Limb (tissue), 2 donors: Measurements from ENCODE around the gene TPK1.
"Not testable (repeated sequence)": the region's sequence is repeated elsewhere in the genome, so short reads cannot be mapped to it uniquely, and the experiment has no call there.

Source experiments
- DNase-seq, 2 donors: peaks; one replicate each; pipeline ENCODE4 v3.0.0-alpha.2; 2016; ENCODE audit errors: extremely low spot score in 2 of 2

Gene TPK1

GRCh38 chr7:144483189-144483588 lies 352.7 kb downstream of the TPK1 start:
- no peak for DNase-seq

DNA sequence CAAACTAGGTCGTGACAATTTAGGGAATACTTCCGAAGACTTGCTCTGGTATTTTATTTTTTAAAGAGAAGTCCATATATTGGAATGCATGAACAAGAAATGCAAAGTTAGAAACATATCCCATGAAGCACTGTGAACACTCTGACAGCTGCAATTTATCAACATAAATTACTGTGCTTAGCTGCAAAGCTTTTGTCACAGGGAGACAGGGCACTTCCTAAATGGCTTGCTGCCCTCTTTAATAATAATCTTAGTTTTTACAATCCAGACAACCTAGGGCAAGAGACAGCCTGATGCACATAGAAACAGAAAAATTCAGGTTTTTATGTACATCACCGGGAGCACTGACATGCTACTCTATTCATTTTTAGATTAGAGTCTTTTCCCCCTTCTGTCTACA lies 354.0 kb downstream of the TPK1 start:
- DNase-seq: no peak

- no peak for DNase-seq
These were observed 358.5 kb downstream of the TPK1 start for GRCh38 chr7:144477348-144477747.

- no peak for DNase-seq
These were observed 360.8 kb downstream of the TPK1 start for GRCh38 chr7:144474800-144475615.

- no peak for DNase-seq
These were observed 361.5 kb downstream of the TPK1 start for GRCh38 chr7:144474363-144474762.

DNA sequence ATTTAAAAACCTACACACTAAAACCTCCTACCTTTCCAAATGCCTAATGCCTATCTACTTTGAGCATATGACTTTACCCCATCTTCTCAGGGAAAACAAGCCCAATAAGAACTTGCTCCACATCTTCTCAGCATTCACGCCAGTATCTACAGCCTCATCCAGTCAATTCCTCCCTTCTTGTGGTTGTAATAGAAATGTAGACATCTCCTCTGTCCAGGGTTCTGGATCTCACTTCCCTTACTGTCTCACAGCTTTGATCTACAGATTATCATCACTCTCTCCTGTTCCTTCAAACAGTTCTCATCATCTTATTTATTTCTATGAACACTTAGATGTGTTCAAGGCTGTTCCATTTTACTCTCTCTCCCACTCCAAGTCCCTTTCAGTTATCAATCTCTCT lies 361.9 kb downstream of the TPK1 start:
- no peak for DNase-seq

- no peak for DNase-seq
These were observed 365.8 kb downstream of the TPK1 start for GRCh38 chr7:144470078-144470477.

DNA sequence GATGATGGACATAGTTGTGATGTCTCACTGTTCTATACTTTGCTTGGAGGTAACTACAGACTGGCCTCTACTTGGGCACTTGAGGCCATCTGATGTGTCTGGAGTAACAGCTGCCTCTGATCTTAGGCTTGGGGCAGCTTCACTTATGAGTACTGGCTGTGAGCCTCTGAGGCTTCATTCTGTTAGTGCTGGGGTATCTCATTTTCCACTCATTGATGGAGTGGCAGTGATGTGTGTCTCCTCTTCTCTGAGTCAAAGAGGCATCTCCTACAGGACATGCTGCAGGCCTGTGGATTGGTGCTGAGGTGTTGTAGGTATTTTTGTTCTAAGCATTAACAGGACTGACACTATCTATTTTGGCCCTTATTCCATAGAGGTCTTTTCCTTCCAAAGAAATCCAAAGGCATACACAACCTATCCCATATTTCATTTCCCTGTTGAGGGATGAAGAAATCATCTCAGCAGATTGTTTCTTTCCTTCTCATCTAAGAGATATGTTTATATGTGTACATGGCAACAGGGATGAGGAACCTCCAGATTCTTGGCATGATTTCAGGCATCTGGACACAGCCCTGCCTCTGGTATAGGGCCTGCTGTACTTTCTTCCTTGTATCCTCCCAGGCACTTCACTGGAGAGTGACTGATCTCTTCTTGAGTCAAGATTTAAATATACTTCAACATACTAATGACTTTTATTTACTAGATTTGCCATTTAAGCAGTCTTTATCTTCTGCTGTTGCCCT lies 366.7 kb downstream of the TPK1 start:
- peak in 1 of 2 donors; percentile 55 for DNase-seq

DNA sequence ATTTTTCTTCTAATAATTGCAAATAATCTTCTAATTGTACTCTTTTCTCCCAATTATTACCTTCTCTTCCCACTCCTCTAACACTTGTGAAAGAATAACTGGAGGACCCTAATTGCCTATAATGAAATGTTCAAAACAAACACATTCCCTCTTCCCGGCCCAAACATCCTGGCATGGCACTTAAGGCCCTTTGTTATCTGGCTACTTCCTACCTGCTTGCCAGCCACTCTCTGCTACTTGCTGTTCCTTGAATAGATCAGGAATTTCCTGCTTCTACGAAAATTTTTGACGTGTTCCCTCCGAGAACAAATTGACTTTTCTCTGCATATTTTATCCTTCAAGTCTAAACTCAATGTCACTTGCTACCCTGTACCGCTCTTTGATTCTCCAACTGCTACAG lies 376.2 kb downstream of the TPK1 start:
- no peak for DNase-seq

GRCh38 chr7:144455040-144455404 lies 380.8 kb downstream of the TPK1 start:
- DNase-seq: no peak

DNA sequence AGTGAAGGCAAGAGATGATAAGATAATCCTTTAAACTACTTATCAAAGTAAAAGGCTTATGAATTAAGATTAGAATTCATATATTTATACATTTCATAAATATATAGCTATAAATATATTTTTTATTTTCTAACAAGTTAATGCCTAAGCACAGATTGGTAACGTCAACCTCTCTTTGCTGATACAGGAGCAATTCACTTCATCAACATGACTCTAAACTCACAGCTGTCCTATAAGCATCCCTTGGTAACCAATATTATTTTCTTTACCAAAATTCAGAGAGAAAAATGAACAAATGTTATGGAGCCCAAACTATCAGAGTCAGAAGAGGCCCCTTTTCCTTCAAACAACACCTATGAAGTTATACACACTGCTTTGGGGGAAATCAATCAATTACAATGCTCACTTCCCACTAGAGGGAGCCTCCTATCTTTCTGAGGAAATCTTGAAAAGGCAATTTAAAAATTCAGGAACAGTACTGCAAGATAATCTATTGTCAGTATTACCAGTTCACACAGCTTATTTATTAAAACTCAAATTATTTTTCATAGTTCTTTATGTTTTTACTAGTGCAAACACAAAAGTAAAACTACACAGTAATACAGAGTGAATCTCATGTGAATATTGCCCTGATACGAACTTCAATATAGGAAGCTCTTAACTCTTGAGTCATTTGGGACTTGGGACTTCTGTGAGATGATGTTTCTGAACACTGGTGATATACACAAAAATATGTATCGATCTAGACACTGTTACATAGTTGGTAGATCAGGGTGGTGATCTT lies 381.4 kb downstream of the TPK1 start:
- peak in 1 of 2 donors; percentile 10 for DNase-seq

DNA sequence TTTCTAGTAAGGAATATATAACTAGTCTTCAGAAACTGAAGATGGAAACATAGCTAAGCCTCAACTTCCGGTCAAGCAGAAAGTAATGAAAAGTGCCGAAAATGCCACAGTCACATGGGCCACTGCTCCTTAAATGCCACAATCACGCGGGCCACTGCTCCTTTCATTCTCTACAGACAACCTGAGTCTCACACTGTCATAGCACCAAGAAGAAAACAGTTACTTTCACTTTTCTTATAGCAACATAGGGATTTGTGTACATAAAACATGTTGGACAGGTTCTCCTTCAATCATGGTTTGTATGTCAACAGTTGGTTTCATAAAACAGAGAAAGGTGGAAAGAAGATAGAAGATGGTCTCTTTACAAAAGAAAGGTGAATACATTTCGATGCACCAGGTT lies 383.8 kb downstream of the TPK1 start:
- DNase-seq: no peak

GRCh38 chr7:144445590-144445989 lies 390.3 kb downstream of the TPK1 start:
- no peak for DNase-seq

DNA sequence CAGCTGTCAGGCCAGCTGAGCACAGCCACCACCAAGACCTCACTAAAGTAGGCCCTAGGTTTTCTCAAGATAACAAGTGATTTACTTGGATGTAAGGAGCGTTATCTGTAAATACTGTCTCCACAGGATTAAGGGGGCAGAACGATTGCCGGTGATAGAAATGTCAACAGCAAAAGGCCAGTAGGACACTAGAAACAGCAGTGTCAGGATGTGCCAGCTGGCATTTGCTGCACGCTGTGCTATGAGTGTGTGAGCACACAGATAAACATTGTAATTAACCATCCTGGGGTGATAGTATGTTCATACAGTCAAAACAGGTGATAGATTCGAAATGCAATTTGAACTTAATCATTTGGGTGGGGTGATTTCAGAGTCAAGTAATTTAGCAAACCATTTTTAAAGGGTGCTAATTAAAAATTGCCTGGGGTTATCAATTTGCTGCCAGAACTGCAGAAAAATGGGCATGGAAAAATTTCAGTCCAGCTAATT lies 396.1 kb downstream of the TPK1 start:
- no peak for DNase-seq

GRCh38 chr7:144438759-144439158 lies 397.1 kb downstream of the TPK1 start:
- no peak for DNase-seq

DNA sequence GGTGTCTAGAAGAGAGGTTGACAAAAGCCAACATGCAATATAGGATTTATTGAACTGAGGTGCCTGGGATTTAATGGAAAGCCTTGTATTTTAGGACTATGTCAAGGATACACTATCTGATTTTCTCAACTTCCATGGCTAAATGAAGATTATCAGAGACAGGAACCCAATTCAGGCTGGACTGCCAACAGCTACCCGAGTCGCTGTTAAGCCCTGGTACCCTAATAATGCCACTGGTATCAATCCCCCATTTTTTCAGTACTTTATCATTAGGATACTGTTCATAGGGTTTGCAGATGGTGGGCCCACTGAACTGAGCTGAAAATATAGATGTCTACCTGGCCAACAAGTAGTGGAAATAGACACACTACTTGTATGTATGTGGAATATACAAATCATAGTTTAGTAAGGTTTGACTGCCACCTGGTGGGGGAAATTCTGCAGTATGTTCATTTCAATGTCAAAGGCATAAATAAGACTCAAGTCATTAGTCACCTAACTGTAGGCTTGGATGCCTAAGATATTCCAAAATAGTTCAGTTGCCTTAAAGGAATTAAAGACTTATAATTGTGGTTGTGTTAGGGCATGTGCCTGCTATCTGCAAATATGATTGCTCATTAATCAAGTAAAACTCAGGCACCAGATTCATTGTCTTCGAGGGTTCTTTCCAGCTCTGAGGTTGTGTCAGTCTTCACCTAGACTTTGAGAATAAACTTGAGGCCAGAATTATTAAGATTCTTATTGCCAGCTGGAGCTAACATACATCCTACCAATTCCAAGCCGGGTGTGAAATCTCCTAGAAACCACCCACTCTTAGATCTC lies 398.3 kb downstream of the TPK1 start:
- DNase-seq: peak; percentile 60 to 61

DNA sequence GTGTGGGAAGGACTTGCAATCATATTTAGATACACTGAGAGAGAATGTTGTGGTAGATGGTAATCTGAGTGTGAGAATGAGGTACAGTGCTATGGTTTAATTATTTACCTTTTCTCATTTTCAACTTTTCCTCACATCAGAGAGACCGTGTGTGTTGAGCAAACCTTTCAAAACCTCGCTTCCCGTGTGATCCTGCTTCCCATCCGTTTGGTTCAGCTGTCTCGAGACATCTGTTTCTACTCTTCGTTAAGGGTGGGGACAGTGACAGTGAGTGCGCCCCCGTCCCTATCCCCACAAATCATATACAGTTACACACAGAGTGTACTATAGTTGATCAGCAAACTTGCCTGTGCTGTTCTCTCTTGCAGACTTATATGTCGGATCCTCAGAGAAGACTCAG lies 399.4 kb downstream of the TPK1 start:
- DNase-seq: no peak

DNA sequence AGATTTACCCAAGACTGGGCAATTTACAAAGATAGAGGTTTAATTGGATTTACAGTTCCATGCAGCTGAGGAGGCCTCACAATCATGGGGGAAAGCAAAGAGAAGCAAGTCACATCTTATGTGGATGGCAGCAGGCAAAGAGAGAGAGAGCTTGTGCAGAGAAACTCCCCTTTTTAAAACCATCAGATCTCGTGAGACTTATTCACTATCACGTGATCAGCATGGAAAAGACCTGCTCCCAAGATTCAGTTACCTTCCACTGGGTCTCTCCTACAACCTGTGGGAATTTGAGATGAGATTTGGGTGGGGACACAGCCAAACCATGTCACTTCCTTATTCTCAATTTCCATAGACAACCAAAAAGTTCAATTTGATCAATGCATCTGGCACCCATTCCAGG lies 407.4 kb downstream of the TPK1 start:
- DNase-seq: no peak

- DNase-seq: not testable (repeated sequence)
These were observed 408.3 kb downstream of the TPK1 start for GRCh38 chr7:144427539-144427938.

GRCh38 chr7:144418931-144419330 lies 416.9 kb downstream of the TPK1 start:
- DNase-seq: not testable (repeated sequence)

DNA sequence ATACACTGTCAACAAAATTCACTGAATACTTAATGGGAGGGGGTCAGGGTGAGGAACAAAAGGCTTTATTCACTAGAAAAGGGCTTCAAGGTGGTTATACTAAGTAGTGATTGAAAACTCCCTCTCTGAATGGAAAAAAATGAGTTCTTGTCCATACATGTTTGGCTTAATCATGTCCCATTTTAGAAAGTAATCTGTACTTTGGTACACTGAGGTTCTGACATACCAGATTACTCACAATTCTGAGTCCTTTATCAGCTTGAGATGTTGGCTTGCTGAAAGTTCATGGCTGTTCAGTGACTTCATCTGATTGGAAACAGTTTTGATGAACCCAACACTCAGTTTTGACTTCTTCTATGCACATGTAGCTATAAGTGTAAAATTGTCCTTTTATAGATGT lies 419.5 kb downstream of the TPK1 start:
- no peak for DNase-seq
